Astrocyte (in vitro differentiated cells and primary cell): ENCODE data around the gene PSMB3. TPM values are rescaled to one million over a fixed set of nuclear protein-coding genes. Genes with fewer than 3 reads are reported as not detected.

ENCODE experiments used
- DNase-seq: peaks from one replicate; pipeline ENCODE4 v3.0.0-alpha.2; 2010; ENCODE audit warnings: low read depth
- FAIRE-seq: peaks from 2 replicates; lab custom pipeline; 2011; peaks lifted over from hg19 to GRCh38; lab: Jason Lieb, UNC
- H2AFZ ChIP-seq: 2 replicates; pipeline ENCODE4 v1.6.0; 2012; ENCODE audit warnings: low read depth, low read length, inconsistent platforms
- H3K27ac ChIP-seq: 2 replicates; pipeline ENCODE4 v1.5.1; 2011; ENCODE audit warnings: low read depth, low read length, inconsistent platforms
- H3K27me3 ChIP-seq: 2 replicates; pipeline ENCODE4 v1.6.0; 2011; ENCODE audit warnings: low read length, inconsistent platforms; ENCODE audit not compliant: insufficient read depth
- H3K36me3 ChIP-seq: 2 replicates; pipeline ENCODE4 v1.5.1; 2011; ENCODE audit warnings: low read length, inconsistent platforms; ENCODE audit not compliant: insufficient read depth
- H3K4me1 ChIP-seq: 2 replicates; pipeline ENCODE4 v1.5.1; 2011; ENCODE audit warnings: low read length, inconsistent platforms; ENCODE audit not compliant: insufficient read depth
- H3K4me2 ChIP-seq: 2 replicates; pipeline ENCODE4 v1.6.0; 2012; ENCODE audit warnings: low read length, inconsistent platforms
- H3K4me3 ChIP-seq: 2 replicates; pipeline ENCODE4 v1.5.1; 2011; ENCODE audit warnings: low read depth, mild to moderate bottlenecking, low read length, inconsistent platforms; ENCODE audit not compliant: insufficient read depth
- H3K79me2 ChIP-seq: 2 replicates; pipeline ENCODE4 v1.6.0; 2012; ENCODE audit warnings: mild to moderate bottlenecking, low read length, inconsistent platforms; ENCODE audit not compliant: insufficient read depth
- H3K9ac ChIP-seq: 2 replicates; pipeline ENCODE4 v1.6.0; 2012; ENCODE audit warnings: mild to moderate bottlenecking, low read length, inconsistent platforms
- H3K9me3 ChIP-seq: 2 replicates; pipeline ENCODE4 v1.5.1; 2012; ENCODE audit warnings: low read depth, mild to moderate bottlenecking, low read length, inconsistent platforms; ENCODE audit not compliant: insufficient read depth
- H4K20me1 ChIP-seq: 2 replicates; pipeline ENCODE4 v1.6.0; 2012; ENCODE audit warnings: low read length, inconsistent platforms; ENCODE audit not compliant: insufficient read depth
- H3K27ac Mint-ChIP-seq: one replicate; pipeline ENCODE4 v1.8.0; 2021; ENCODE audit warnings: mild to moderate bottlenecking, mixed read lengths; ENCODE audit not compliant: unreplicated experiment
- H3K27me3 Mint-ChIP-seq: one replicate; pipeline ENCODE4 v1.8.0; 2021; ENCODE audit warnings: low read depth, mixed read lengths; ENCODE audit not compliant: unreplicated experiment
- H3K36me3 Mint-ChIP-seq: one replicate; pipeline ENCODE4 v1.8.0; 2021; ENCODE audit warnings: low read depth, mixed read lengths; ENCODE audit not compliant: unreplicated experiment
- H3K4me1 Mint-ChIP-seq: one replicate; pipeline ENCODE4 v1.8.0; 2021; ENCODE audit warnings: low read depth, mixed read lengths; ENCODE audit not compliant: unreplicated experiment
- H3K4me3 Mint-ChIP-seq: one replicate; pipeline ENCODE4 v1.8.0; 2021; ENCODE audit warnings: mild to moderate bottlenecking, moderate library complexity, mixed read lengths; ENCODE audit not compliant: unreplicated experiment
- H3K9me3 Mint-ChIP-seq: one replicate; pipeline ENCODE4 v1.8.0; 2021; ENCODE audit warnings: mild to moderate bottlenecking, mixed read lengths; ENCODE audit not compliant: unreplicated experiment
- CTCF ChIP-seq: IDR thresholded peaks from 2 replicates; pipeline ENCODE4 v1.5.1; 2011; ENCODE audit warnings: low read depth, mild to moderate bottlenecking, inconsistent platforms, low read length, moderate library complexity; ENCODE audit not compliant: insufficient read depth
- EZH2 ChIP-seq: IDR thresholded peaks from 2 replicates; pipeline ENCODE4 v1.6.1; 2012; ENCODE audit warnings: mild to moderate bottlenecking, low read length, inconsistent platforms; ENCODE audit not compliant: insufficient read depth
- total RNA-seq: library from RNA; stranded (reverse); gene quantifications from 2 replicates; pipeline ENCODE4 v1.2.1, GENCODE V29; 2021

The PSMB3 gene
- total RNA-seq, 1 donor from 2014 or later = 191 TPM

DNA sequence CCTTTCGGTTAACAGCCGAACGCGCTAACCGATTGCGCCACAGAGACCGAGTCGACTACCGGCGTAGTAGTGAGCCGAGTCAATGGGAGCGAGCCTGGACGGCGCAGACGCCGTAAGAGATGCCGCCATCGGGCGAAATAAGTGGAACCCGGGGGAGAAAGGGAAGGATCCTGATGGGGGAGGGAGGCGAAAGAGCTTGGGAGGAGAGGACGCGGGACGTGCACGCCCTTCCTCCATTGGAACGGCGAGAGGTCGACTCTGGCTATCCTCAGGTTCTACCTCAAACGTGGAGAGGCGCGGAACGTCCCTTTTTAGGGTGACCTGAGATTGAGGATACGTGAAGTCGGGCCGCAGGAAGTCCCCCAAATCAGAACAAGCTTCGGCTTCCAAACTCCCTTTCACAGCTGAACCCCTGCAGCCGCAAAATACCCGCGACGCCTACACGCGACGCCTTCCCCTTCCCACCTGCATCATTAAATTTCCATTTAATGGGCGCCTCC, 683 bp upstream of the PSMB3 start:
- Histone ChIP-seq H3K79me2 (peaks cover 44% of the 10 kb centered on the region), H3K27me3 (no peaks in the 10 kb centered on the region), H3K4me3 (peak overlapping the region; percentile 95), H3K4me1 (peaks cover 32% of the 10 kb centered on the region), H3K27ac (peak overlapping the region; percentile 41), H3K36me3 (peaks cover 13% of the 10 kb centered on the region), H3K9ac (peak overlapping the region; percentile 71), H3K4me2 (peak overlapping the region; percentile 92), H2AFZ (peak overlapping the region; percentile 83), H4K20me1 (peaks cover 26% of the 10 kb centered on the region), H3K9me3 (no peaks in the 10 kb centered on the region)
- H3K4me1 Mint-ChIP-seq = peaks cover 11% of the 10 kb centered on the region
- TF ChIP-seq CTCF (no peak), EZH2 (no peak)
- H3K27ac Mint-ChIP-seq = peak overlapping the region; percentile 92
- FAIRE-seq (no peak), DNase-seq (peak; percentile 72)
- peak overlapping the region; percentile 99 for H3K4me3 Mint-ChIP-seq
- no peaks in the 10 kb centered on the region for H3K9me3 Mint-ChIP-seq
- H3K36me3 Mint-ChIP-seq = peaks cover 6% of the 10 kb centered on the region
- H3K27me3 Mint-ChIP-seq = no peaks in the 10 kb centered on the region

DNA sequence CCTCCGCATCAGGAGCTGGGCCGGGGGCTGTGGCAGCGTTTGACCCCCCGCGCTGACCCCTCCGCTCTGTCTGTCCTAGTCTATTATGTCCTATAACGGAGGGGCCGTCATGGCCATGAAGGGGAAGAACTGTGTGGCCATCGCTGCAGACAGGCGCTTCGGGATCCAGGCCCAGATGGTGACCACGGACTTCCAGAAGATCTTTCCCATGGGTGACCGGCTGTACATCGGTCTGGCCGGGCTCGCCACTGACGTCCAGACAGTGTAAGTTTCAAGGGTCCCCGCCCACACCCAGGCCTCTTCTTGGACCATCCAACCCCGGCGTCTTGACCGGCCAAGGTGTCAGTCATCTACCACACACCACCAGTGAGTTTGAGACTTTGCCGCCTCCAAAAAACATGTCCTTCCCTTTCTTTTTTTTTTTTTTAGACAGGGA, 548 bp downstream of the PSMB3 start:
- no peak for FAIRE-seq
- H3K9me3 ChIP-seq = no peaks in the 10 kb centered on the region
- H3K4me3 Mint-ChIP-seq = peak overlapping the region; percentile 99
- TF ChIP-seq CTCF = no peak
- no peak for TF ChIP-seq EZH2
- H3K4me1 ChIP-seq = peaks cover 31% of the 10 kb centered on the region
- peak overlapping the region; percentile 94 for H3K9ac ChIP-seq
- H3K27ac ChIP-seq = peak overlapping the region; percentile 71
- H3K27ac Mint-ChIP-seq = peak overlapping the region; percentile 92
- H3K36me3 ChIP-seq = peaks cover 16% of the 10 kb centered on the region
- peaks cover 11% of the 10 kb centered on the region for H3K4me1 Mint-ChIP-seq
- H4K20me1 ChIP-seq = peaks cover 26% of the 10 kb centered on the region
- no peaks in the 10 kb centered on the region for H3K9me3 Mint-ChIP-seq
- H3K36me3 Mint-ChIP-seq = peaks cover 6% of the 10 kb centered on the region
- peaks cover 33% of the 10 kb centered on the region for H3K79me2 ChIP-seq
- H2AFZ ChIP-seq = peak overlapping the region; percentile 78
- no peaks in the 10 kb centered on the region for H3K27me3 ChIP-seq
- H3K4me2 ChIP-seq = peak overlapping the region; percentile 92
- H3K27me3 Mint-ChIP-seq = no peaks in the 10 kb centered on the region
- H3K4me3 ChIP-seq = peak overlapping the region; percentile 95
- DNase-seq = no peak

GRCh38 chr17:38761612-38762011, 9.1 kb downstream of the PSMB3 start:
- Mint-ChIP-seq H3K4me1 (no peaks in the 10 kb centered on the region), H3K36me3 (peaks cover 32% of the 10 kb centered on the region), H3K9me3 (no peaks in the 10 kb centered on the region), H3K27ac (no peak overlapping the region), H3K4me3 (peak overlapping the region; percentile 51), H3K27me3 (no peaks in the 10 kb centered on the region)
- peaks cover 3% of the 10 kb centered on the region for H3K79me2 ChIP-seq
- no peaks in the 10 kb centered on the region for H3K4me1 ChIP-seq
- no peak overlapping the region for H2AFZ ChIP-seq
- H3K27ac ChIP-seq = no peak overlapping the region
- no peak overlapping the region for H3K9ac ChIP-seq
- H3K36me3 ChIP-seq = peaks cover 56% of the 10 kb centered on the region
- FAIRE-seq = no peak
- no peaks in the 10 kb centered on the region for H3K27me3 ChIP-seq
- no peak overlapping the region for H3K4me2 ChIP-seq
- peaks cover 47% of the 10 kb centered on the region for H4K20me1 ChIP-seq
- no peak for TF ChIP-seq EZH2
- peak; percentile 13 for TF ChIP-seq CTCF
- H3K4me3 ChIP-seq = no peak overlapping the region
- DNase-seq = no peak
- no peaks in the 10 kb centered on the region for H3K9me3 ChIP-seq
